ENCODE measurements around the gene PRELID1.

The PRELID1 gene

GRCh38 chr5:177271113-177271512, 32.5 kb upstream of the PRELID1 start:
- Histone ChIP-seq H3K36me3 (ENCODE audit: control insufficient read depth, insufficient read depth, low read length) (peaks cover 93% of the 10 kb centered on the region), H3K9me3 (ENCODE audit: control insufficient read depth, low read length) (no peaks in the 10 kb centered on the region), H3K4me3 (ENCODE audit: extremely low read depth, insufficient read depth, low read length, poor library complexity, severe bottlenecking) (no peak overlapping the region), H3K4me1 (ENCODE audit: control insufficient read depth, insufficient read depth, low read length, poor library complexity, severe bottlenecking) (no peaks in the 10 kb centered on the region), H3K27ac (ENCODE audit: low read depth, low read length, severe bottlenecking) (no peak overlapping the region)
- WGBS, 2 experiments (ENCODE audit: insufficient coverage in 2 of 2): 95 to 100% methylated on average over 2 to 3 of the region's 4 CpGs

- H3K9me3 ChIP-seq (ENCODE audit: control insufficient read depth, low read length): no peaks in the 10 kb centered on the region
- no peaks in the 10 kb centered on the region for H3K4me1 ChIP-seq (ENCODE audit: control insufficient read depth, insufficient read depth, low read length, poor library complexity, severe bottlenecking)
- H3K36me3 ChIP-seq (ENCODE audit: control insufficient read depth, insufficient read depth, low read length): peaks cover 89% of the 10 kb centered on the region
- 96% methylated on average over 3 of the region's 6 CpGs; no CpG with 5 or more reads in 1 of the 2 experiments for WGBS, 2 experiments (ENCODE audit: insufficient coverage in 2 of 2)
- H3K27ac ChIP-seq (ENCODE audit: low read depth, low read length, severe bottlenecking): no peak overlapping the region
- H3K4me3 ChIP-seq (ENCODE audit: extremely low read depth, insufficient read depth, low read length, poor library complexity, severe bottlenecking): no peak overlapping the region
These were observed 27.7 kb upstream of the PRELID1 start for GRCh38 chr5:177275883-177276282.

DNA sequence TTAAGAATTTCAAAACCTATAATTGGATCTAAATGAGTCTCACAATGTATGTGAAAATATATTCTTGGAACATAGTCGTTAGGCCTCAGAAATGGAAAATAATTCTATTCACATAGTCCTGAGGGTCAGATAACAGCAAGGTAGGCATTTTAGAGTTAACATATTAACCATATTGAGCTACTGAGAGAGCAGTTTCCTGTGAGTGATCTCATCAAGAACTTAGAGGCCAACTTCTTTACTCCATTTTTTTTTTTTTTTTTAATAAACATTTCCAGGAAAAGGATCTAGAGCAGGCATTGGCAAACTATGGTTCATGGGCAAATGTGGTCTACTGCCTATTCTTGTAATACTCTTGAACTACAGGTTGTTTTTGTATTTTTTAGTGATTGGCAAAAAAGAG, 26.7 kb upstream of the PRELID1 start:
- Histone ChIP-seq H3K27ac (ENCODE audit: low read depth, low read length, severe bottlenecking) (no peak overlapping the region), H3K4me3 (ENCODE audit: extremely low read depth, insufficient read depth, low read length, poor library complexity, severe bottlenecking) (no peak overlapping the region), H3K9me3 (ENCODE audit: control insufficient read depth, low read length) (no peaks in the 10 kb centered on the region), H3K4me1 (ENCODE audit: control insufficient read depth, insufficient read depth, low read length, poor library complexity, severe bottlenecking) (no peaks in the 10 kb centered on the region), H3K36me3 (ENCODE audit: control insufficient read depth, insufficient read depth, low read length) (peaks cover 90% of the 10 kb centered on the region)
- WGBS, 2 experiments (ENCODE audit: insufficient coverage in 2 of 2): no CpG with 5 or more reads among the region's 1 CpG

DNA sequence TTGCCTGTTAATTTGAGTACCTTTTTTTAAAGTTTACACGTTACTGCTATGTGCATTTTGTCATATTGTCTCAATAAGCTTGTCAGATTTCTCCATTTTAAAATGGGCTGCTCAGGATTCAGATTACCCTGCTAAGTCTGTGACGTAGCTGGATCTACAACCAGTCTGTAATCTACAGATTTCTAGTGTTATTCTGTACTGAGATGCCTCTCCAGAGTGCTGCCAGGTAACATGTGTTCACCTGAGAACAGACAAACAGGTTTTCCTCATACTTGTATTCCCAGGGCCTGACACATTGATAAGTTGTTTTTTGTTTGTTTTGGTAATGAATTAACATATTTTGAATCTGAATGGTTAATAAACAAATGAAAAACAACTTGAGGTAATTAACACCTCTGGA, 15.4 kb upstream of the PRELID1 start:
- Histone ChIP-seq H3K4me3 (ENCODE audit: extremely low read depth, insufficient read depth, low read length, poor library complexity, severe bottlenecking) (no peak overlapping the region), H3K36me3 (ENCODE audit: control insufficient read depth, insufficient read depth, low read length) (peaks cover 95% of the 10 kb centered on the region), H3K4me1 (ENCODE audit: control insufficient read depth, insufficient read depth, low read length, poor library complexity, severe bottlenecking) (no peaks in the 10 kb centered on the region), H3K27ac (ENCODE audit: low read depth, low read length, severe bottlenecking) (no peak overlapping the region), H3K9me3 (ENCODE audit: control insufficient read depth, low read length) (no peaks in the 10 kb centered on the region)
- 100% methylated on average over 2 of the region's 2 CpGs; no CpG with 5 or more reads in 1 of the 2 experiments for WGBS, 2 experiments (ENCODE audit: insufficient coverage in 2 of 2)

DNA sequence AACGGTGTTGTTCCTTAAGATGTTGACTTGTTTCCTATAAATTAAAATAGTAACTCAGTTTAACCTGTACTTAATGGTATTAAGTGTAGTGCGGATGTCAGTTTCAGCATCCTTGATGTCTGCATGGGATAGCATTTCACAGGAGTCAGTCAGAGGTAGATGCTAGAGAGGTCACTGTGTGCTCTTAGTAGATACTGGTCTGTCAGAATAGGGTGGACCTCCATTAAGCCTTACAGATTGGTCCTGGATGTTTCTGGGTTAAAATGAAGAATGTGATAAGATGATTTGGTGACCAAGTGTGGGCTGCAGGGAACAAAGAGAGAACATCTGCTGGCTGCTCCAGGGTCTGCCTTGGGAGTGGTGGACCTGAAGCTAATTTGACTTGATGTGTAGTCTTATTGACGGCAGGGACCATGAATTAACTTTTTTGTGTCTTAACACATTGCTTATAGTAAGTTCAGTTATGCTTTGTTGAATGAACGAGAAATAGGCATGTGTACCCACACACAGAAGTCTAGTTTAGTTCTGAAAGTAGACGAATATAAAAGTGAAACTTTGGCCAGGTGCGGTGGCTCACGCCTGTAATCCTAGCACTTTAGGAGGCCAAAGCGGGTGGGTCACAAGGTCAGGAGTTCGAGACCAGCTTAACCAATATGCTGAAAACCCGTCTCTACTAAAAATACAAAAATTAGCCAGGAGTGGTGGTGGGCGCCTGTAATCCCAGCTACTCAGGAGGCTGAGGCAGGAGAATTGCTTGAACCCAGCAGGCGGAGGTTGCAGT, 12.6 kb upstream of the PRELID1 start:
- H3K4me1 ChIP-seq (ENCODE audit: control insufficient read depth, insufficient read depth, low read length, poor library complexity, severe bottlenecking): peaks cover 2% of the 10 kb centered on the region
- WGBS, 2 experiments (ENCODE audit: insufficient coverage in 2 of 2): 98 to 100% methylated on average over 9 to 10 of the region's 12 CpGs
- H3K27ac ChIP-seq (ENCODE audit: low read depth, low read length, severe bottlenecking): no peak overlapping the region
- H3K36me3 ChIP-seq (ENCODE audit: control insufficient read depth, insufficient read depth, low read length): peaks cover 95% of the 10 kb centered on the region
- no peak overlapping the region for H3K4me3 ChIP-seq (ENCODE audit: extremely low read depth, insufficient read depth, low read length, poor library complexity, severe bottlenecking)
- H3K9me3 ChIP-seq (ENCODE audit: control insufficient read depth, low read length): no peaks in the 10 kb centered on the region

DNA sequence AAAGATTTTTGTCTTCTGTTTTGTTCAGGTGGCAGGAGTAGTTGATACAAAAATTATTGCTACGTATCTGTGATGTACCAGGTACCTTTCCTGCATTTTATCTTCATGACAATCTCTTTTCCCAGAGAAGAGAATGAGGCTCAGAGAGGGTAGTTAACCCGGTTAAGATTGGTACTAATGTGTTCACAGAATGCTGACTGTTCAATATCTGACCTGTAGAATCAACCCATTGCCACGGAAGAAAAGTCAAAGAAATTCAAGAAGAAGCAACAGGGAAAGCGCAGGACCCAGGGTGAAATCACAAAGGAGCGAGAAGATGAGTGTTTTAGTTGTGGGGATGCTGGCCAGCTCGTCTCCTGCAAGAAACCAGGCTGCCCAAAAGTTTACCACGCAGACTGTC, 11.9 kb upstream of the PRELID1 start:
- Histone ChIP-seq H3K4me1 (ENCODE audit: control insufficient read depth, insufficient read depth, low read length, poor library complexity, severe bottlenecking) (peaks cover 2% of the 10 kb centered on the region), H3K36me3 (ENCODE audit: control insufficient read depth, insufficient read depth, low read length) (peaks cover 95% of the 10 kb centered on the region), H3K4me3 (ENCODE audit: extremely low read depth, insufficient read depth, low read length, poor library complexity, severe bottlenecking) (no peak overlapping the region), H3K9me3 (ENCODE audit: control insufficient read depth, low read length) (no peaks in the 10 kb centered on the region), H3K27ac (ENCODE audit: low read depth, low read length, severe bottlenecking) (no peak overlapping the region)
- 92 to 98% methylated on average over 5 to 6 of the region's 7 CpGs for WGBS, 2 experiments (ENCODE audit: insufficient coverage in 2 of 2)

- 91 to 97% methylated on average over 10 to 12 of the region's 12 CpGs for WGBS, 2 experiments (ENCODE audit: insufficient coverage in 2 of 2)
- H3K27ac ChIP-seq (ENCODE audit: low read depth, low read length, severe bottlenecking): no peak overlapping the region
- peaks cover 2% of the 10 kb centered on the region for H3K4me1 ChIP-seq (ENCODE audit: control insufficient read depth, insufficient read depth, low read length, poor library complexity, severe bottlenecking)
- no peak overlapping the region for H3K4me3 ChIP-seq (ENCODE audit: extremely low read depth, insufficient read depth, low read length, poor library complexity, severe bottlenecking)
- H3K36me3 ChIP-seq (ENCODE audit: control insufficient read depth, insufficient read depth, low read length): peaks cover 94% of the 10 kb centered on the region
- H3K9me3 ChIP-seq (ENCODE audit: control insufficient read depth, low read length): no peaks in the 10 kb centered on the region
These were observed 9.6 kb upstream of the PRELID1 start for GRCh38 chr5:177293819-177294581.

GRCh38 chr5:177294632-177295031, 9.0 kb upstream of the PRELID1 start:
- Histone ChIP-seq H3K4me3 (ENCODE audit: extremely low read depth, insufficient read depth, low read length, poor library complexity, severe bottlenecking) (no peak overlapping the region), H3K36me3 (ENCODE audit: control insufficient read depth, insufficient read depth, low read length) (peaks cover 89% of the 10 kb centered on the region), H3K4me1 (ENCODE audit: control insufficient read depth, insufficient read depth, low read length, poor library complexity, severe bottlenecking) (peaks cover 7% of the 10 kb centered on the region), H3K9me3 (ENCODE audit: control insufficient read depth, low read length) (no peaks in the 10 kb centered on the region), H3K27ac (ENCODE audit: low read depth, low read length, severe bottlenecking) (no peak overlapping the region)
- 95 to 100% methylated on average over 1 to 3 of the region's 3 CpGs for WGBS, 2 experiments (ENCODE audit: insufficient coverage in 2 of 2)

DNA sequence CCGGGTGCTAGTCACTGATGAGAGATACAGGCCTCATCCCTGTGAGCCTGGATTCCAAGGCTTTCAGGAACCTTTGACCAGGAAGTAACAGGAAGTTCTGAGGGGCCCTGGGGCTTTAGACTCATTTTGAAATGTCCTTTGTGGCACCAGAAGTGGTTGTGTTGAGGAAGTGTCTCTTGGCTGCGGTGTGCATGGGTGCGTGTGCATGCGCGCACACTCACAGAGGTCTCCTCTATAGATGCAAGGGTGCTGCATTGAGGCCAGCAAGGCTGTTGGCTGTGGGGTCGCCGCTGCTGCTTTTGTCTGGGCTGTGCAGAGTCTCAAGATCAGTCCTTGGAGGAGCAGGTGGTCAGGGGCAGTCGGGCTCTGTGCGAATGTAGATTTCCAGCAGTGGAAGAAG, 7.7 kb upstream of the PRELID1 start:
- Histone ChIP-seq H3K36me3 (ENCODE audit: control insufficient read depth, insufficient read depth, low read length) (peaks cover 77% of the 10 kb centered on the region), H3K4me1 (ENCODE audit: control insufficient read depth, insufficient read depth, low read length, poor library complexity, severe bottlenecking) (peaks cover 14% of the 10 kb centered on the region), H3K9me3 (ENCODE audit: control insufficient read depth, low read length) (no peaks in the 10 kb centered on the region), H3K4me3 (ENCODE audit: extremely low read depth, insufficient read depth, low read length, poor library complexity, severe bottlenecking) (no peak overlapping the region), H3K27ac (ENCODE audit: low read depth, low read length, severe bottlenecking) (no peak overlapping the region)
- WGBS, 2 experiments (ENCODE audit: insufficient coverage in 2 of 2): 98% methylated on average over 8 to 9 of the region's 9 CpGs

GRCh38 chr5:177296581-177296980, 7.0 kb upstream of the PRELID1 start:
- Histone ChIP-seq H3K9me3 (ENCODE audit: control insufficient read depth, low read length) (no peaks in the 10 kb centered on the region), H3K4me1 (ENCODE audit: control insufficient read depth, insufficient read depth, low read length, poor library complexity, severe bottlenecking) (peaks cover 16% of the 10 kb centered on the region), H3K4me3 (ENCODE audit: extremely low read depth, insufficient read depth, low read length, poor library complexity, severe bottlenecking) (no peak overlapping the region), H3K27ac (ENCODE audit: low read depth, low read length, severe bottlenecking) (no peak overlapping the region), H3K36me3 (ENCODE audit: control insufficient read depth, insufficient read depth, low read length) (peaks cover 75% of the 10 kb centered on the region)
- 93 to 100% methylated on average over 4 of the region's 4 CpGs for WGBS, 2 experiments (ENCODE audit: insufficient coverage in 2 of 2)

- Histone ChIP-seq H3K4me3 (ENCODE audit: extremely low read depth, insufficient read depth, low read length, poor library complexity, severe bottlenecking) (no peak overlapping the region), H3K36me3 (ENCODE audit: control insufficient read depth, insufficient read depth, low read length) (peaks cover 64% of the 10 kb centered on the region), H3K9me3 (ENCODE audit: control insufficient read depth, low read length) (no peaks in the 10 kb centered on the region), H3K4me1 (ENCODE audit: control insufficient read depth, insufficient read depth, low read length, poor library complexity, severe bottlenecking) (peaks cover 19% of the 10 kb centered on the region), H3K27ac (ENCODE audit: low read depth, low read length, severe bottlenecking) (no peak overlapping the region)
- 90 to 94% methylated on average over 2 of the region's 2 CpGs for WGBS, 2 experiments (ENCODE audit: insufficient coverage in 2 of 2)
These were observed 5.7 kb upstream of the PRELID1 start for GRCh38 chr5:177297922-177298321.
